NCI-H128 (cell line): ENCODE data around the gene SLC16A9.

Experiments
- DNase-seq: peaks from one replicate; lab custom pipeline; 2025; ENCODE audit not compliant: unreplicated experiment; lab: John Stamatoyannopoulos, UW

The SLC16A9 gene

DNA sequence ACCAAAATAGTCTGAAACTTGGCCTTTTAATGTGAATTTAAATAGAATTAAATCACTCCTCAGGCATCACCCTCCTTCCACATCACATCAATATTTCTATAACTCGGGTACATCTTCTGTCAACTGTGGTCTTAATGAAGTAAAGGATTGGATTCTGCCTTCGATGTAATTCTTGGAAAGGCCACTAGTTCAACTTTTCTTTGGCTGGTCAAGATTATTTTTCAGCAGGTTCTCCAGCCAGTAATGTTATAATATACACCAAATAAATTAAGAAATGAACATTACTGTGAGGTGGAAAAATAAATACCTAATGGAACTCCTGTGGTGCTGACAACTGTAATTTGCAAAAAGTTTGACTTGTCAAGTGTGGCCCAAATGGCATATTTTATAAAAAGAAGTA lies 9.7 kb upstream of the SLC16A9 start:
- DNase-seq = no peak

DNA sequence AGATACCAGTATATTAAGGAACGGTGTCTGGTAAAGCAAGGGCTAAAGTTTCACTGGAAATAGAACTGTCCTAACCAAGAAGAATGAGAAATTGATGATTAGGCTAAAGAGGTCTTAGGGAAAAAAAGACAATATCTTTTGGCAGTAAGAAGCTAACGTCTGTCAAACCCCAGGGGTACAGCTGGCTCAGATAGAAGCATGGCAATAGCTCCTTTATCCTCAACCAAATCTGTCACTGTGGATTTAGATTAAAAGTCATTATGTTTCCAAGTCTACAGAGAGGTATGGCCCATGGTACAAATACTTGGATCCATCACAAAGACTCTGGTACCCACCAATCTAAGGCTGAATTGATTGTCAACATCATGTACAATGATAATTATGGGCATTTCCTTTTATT lies 8.6 kb upstream of the SLC16A9 start:
- DNase-seq = no peak

DNA sequence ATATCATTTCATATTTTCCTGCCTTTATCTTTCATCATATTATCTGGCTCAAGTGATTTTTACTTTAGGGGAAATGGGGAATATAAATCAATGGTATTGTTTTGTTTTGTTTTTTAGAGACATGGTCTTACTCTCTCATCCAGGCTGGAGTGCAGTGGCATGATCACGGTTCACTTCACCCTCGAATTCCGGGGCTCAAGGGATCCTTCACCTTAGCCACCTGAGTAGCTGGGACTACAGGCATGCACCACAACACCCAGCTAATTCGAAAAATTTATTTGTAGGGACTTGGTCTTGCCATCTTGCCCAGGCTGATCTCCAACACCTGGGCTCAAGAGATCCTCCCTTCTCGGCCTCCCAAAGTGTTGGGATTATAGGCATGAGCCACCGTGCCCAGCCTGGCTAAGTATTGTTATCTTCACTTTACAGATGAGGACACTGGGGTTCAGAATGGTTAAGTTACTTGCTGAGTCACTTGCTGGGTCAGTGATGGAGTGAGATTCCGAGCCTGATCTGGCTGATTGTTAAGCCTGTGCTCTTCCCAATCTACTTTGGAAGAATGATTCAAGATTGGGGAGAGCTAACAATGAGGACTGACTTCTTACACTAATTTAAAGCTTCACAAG lies 3.7 kb upstream of the SLC16A9 start:
- DNase-seq = no peak

DNA sequence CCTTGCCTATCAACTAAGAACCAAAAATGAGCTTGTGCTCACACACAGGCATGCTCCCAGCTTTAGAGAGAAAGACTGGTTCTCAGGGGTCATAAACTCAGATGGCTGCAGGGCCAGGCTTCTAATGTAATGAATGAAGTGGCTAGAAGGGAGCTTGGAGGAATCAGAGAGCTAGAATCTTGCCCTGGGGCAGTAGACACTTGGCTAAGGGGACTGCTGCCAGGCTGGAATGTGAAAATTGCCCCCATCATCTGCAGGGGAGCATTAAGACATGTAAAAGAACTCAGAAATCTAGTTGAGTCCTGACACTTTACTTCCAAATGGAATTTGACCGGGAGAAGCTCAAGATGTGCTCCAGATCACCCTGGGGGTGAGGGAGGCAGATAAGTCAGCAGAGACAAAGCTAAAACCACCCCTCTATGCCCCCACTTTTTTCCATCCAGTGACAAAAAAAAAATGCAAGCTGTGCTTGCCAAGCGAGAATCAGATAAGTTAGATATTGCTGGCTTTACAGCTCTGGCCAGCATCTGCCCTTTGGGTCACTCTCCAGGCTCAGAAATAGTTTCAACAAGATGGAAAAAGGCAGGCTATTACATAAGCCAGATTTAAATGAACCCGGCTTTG lies 2.3 kb upstream of the SLC16A9 start:
- DNase-seq = no peak

DNA sequence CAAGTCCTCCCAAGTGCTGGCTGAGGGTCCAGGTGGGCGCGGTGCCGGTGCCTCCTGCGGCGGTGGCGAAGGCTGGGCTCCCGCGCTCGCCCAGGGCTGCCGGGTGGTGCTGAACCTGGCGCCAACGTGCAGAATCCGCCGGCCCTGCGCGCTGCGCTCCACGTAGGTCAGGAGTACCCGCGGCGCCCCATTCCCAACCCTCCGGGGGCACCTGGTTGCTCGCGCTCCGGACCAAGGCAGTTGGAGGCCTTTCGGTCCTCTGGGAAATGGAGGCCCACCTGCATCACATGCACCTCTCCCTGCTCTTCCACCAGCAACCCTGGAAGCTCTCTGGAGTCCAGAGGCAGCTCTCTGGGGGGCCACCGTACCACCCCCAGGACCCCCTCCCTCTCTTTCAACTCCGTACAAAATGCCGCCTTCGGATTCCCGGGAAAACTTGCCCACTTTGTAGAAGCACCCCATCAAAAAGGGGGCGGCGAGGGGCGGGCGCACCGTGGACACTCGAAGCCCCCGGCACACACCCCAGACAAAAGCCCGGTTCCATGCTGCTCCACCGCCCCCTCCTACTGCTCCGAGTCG lies 745 bp downstream of the SLC16A9 start:
- DNase-seq = no peak

DNA sequence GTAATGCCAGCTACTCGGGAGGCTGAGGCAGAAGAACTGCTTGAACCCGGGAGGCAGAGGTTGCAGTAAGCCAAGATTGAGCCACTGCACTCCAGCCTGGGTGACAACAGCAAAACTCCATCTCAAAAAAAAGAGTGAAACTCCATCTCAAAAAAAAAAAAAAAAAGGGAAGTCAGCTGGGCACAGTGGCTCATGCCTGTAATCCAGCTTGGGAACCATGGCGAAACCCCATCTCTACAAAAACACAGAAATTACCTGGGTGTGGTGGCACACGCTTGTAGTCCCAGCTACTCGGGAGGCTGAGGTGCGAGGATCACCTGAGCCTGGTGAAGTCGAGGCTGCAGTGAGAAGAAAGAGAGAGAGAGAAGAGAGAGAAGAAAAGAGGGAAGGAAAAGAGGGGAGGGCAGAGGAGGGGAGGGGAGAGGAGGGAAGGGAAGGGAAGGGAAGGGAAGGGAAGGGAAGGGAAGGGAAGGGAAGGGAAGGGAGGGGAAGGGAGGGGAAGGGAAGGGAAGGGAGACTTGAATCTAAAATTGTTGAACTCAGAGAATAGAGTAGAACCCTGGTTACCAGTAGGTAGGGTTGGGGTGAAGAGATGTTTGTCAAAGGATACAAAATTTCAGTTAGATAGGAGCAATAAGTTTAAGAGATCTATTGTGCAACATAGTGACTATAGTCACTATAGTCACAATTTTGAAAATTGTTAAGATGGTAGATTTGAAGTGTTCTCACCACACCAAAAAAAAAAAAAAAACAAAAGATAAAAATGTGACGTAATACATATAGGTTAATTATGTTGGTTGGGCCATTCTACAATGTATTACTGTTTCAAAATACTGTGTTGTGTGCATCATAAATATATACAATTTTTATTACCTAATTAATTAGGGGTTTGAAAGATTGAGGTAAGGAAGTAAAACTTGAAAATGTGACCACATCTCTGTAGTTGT lies 2.5 kb downstream of the SLC16A9 start:
- DNase-seq = no peak

DNA sequence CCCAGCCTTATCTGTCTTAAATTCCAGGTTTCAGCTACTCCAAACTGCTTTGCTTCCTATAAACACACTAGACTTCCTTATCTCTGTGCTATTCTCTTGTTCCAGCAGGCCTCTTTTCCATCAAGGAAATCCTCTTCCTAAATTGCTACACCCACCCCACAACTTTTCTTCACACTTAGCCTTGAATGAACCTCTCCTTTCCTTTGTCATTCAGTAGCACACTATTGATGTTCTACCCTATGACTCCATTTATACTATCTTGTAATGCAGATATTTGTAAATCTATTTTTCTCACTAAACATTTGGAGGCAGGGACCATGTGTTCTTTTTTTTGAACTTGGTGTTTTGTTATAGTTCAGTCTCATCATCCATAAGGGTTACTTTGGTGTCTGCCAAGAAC lies 3.7 kb downstream of the SLC16A9 start:
- no peak for DNase-seq

DNA sequence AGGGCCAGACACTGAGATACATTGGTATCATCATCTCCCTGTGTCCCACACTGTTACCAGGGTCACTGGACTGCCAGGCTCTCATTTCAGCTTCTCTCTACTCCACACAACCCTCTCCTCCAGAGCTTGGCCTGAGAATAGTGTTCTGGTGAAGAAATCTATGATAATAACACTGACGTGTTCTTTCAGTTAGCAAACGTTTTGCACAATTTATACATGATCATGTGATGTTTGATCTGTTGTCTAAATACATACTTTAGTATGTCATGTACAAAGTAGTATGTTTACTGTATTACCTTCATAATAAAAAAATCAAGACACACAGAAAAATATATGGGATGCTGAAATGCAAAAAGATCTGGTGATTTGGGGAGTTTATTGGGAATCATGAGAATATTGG lies 5.0 kb downstream of the SLC16A9 start:
- DNase-seq = no peak

DNA sequence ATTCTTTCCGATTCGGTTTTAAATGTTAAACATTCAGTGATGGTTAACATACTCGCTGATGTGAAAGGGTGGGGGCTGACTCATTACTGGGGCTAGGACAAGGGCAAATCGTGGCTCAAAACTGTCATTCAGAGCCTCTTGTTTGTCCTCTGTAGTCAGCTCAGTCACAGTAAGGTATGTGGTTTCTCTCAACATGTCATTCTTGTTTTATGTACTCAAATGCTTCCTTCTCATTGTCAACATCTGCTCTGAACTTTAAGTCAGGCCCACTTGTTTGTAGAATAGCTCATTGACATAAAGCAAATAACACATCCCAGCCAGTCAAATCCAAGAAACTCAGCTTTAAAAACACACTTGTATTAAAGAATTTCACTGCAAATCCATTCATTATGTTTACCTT lies 7.3 kb downstream of the SLC16A9 start:
- DNase-seq = no peak

DNA sequence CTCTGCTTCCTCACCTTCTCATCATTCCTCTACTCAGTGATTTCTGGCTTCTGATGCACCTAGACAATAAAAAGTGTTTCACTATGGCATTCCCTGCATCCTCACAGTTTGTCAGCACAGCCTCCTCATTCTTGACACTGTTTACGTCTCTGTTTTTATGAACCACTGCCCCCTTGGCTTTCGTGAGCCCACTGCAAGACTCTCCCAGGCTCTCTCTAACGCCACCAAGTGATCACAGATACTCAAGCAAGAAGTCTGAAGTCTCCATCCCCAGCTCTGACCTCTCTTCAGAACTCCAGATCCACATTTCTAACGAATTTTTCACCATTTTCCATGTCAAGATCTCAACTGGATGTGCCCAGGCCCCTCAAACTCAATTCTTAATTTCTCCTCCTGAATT lies 8.9 kb downstream of the SLC16A9 start:
- no peak for DNase-seq

DNA sequence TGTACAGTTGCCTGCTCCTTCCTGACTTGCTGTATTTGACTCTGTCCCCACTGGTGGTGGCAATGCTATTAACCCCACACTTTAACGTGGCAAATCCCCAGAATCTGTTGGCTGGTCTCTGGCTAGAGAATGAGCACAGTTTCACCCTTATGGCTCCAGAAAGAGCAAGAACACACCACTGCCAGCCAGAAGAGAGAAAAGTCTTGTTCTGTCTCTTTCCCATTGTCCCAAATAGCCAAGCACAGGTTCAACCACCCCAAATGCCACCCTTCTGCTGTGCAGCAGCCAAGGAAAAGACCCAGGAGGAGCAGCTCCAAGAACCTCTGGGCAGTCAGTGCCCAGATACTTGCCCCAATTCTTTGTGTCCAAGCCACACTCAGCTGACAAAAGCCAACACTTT lies 11.3 kb downstream of the SLC16A9 start:
- no peak for DNase-seq

DNA sequence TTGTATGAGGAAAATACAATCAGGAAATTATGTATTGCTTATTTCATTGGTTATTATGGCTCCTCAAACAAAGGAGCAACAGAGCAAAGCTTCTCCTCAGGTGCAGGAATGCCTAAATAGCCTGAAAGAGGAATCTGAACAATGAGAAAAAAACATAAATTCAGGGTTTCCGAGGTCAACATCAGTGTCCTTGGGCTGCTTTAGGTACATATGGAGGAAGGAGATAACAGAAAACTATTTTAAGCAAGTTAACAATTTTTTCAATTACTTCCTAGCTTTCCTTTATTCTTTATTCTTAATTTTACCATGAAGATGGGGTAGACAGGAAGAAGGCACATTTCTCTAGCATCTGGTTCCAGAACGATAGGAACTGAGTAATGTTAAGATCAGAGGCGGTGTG lies 14.0 kb downstream of the SLC16A9 start:
- no peak for DNase-seq

DNA sequence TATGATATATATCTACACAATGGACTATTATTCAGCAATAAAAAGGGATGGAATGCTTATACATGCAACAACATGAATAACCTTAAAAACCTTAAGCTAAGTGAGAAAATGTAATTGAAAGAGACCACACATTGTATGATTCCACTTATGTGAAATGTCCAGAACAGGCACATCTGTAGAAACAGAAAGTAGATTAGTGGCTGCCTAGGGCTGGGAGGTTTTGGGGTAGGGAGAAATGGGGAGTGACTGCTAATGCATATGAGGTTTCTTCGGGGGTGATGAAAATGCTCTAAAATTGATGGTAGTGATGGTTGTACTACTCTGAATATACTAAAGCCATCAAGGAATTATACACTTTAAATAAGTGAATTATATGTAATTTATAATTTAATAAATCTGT lies 14.7 kb downstream of the SLC16A9 start:
- DNase-seq = no peak

DNA sequence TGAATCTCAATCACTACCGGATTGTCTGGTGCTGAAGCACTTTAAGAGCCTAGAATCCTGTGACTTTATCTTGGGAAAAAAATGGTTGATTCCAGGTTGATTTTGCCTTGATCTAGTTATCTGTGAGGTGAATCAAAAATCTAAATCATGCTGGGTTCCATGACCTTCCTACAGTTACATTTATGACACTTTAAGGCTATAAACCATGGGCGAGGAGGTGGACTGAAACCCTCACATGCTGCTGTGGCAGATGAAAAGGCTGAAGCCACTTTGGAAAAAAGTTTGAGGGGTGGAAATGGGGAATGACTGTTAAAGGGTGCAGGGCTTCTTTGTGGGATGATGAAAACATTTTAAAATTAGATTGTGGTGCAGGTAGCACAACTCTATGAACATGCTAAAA lies 17.5 kb downstream of the SLC16A9 start:
- no peak for DNase-seq

DNA sequence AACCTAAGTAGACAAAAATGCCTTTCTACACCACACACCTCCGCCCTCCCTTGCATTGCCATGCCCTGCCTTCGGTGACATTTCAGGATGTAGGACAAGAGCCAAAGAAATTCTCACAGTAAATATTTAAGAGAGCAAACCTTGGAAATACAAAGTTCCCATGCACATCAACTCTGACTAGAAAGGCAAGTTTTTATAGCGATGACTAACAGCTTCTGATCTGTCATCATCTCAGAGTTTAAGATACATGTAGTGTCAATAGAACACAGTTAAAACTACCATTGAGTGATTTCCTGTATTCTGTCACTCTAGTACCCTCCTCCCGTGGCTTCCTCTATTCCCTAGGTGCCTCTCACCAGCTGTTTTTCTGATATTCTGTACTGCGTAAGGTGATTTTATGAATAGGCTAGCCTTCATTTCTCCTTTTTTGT lies 20.7 kb downstream of the SLC16A9 start:
- DNase-seq = no peak

DNA sequence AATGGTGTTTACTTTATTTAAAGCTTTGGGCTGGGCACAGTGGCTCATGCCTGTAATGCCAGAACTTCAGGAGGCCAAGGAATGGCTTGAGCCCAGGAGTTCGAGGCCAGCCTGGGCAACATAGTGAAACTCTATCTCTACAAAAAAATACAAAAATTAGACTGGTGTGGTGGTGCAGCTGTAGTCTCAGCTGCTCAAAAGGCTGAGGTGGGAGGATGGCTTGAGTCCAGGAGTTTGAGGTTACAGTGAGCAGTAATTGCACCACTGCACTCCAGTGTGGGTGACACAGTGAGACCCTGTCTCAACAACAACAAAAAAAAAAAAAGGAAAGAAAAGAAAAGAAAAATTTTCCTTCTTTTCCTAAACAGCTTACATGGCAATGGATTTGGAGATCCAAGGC lies 22.0 kb downstream of the SLC16A9 start:
- no peak for DNase-seq

DNA sequence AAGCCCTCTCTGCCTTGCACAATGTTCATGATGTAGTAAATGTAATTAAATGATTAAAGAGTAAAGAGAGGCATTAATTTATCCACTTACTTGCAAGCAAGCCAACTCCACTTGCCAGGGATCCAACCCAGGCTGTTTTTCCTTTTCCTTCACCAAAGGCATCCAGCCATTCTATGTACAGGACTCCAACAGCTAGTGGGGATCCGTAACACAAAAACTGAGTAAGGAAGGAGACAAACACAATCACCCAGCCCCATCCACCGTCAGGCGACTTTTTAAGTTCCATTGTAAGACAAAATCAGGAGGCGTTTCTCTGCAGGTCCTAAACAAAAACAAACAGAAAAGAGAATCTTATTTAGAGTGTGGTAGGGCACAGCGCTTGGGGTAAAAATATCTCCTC lies 25.6 kb downstream of the SLC16A9 start:
- no peak for DNase-seq

DNA sequence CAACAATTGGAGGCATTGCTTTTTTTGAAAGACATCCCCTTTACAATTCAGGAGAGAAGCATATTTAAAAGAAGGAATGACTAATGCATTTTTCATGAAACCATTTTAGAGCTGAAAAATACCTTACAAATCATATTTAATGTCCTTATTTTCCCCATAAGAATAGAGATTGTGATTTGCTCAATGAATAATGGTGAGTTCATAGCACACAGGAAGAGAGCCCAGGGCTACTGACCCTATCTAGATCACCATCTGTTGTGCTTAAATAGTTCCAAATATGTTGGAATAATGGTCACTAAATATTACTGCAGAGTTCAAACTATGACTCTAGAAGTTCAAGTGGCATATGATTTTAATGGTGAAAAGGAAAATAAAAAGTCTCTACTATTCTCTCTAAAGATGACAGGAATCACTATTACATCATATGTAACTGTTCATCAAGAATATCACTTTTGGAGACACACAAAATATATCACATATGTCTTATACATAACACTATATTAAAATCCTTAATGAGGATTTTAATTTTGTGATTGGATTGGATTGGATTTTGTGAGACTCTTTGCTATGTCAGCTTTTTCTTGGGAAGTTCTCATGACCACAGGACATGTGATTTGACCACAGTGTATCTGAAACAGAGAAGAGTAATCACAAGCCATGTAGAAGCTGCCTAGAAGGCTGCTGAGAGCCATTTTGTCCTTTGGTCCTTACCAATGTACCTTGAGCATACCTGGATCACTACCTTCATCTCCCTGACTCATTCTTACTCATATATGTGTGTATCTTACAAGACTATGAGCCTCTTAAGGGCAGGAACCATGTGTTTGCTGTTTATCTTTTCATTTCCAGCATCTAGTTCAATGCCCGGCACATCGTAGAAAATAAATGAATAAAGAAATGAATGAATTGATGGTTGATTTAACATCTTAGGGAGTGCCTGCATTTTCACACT lies 26.4 kb downstream of the SLC16A9 start:
- DNase-seq = no peak

DNA sequence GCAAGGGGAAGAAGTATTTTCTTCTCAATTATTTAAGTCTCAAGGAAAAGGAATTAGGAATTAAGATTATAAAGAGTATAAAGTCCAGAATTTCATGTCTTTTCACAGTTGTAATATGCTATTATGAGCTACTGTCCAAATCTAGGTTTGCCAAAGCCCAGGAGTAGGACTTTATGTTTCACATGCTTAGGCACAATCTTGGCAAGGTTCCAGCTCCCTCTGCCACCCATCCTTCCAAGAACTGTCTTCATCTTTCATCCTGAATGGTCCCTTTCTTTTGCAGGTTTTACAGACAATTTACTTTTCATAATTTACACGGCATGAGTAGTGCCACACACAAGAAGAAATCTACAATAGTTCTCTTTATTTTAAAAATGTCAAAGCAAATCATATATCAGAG lies 29.5 kb downstream of the SLC16A9 start:
- DNase-seq = no peak

DNA sequence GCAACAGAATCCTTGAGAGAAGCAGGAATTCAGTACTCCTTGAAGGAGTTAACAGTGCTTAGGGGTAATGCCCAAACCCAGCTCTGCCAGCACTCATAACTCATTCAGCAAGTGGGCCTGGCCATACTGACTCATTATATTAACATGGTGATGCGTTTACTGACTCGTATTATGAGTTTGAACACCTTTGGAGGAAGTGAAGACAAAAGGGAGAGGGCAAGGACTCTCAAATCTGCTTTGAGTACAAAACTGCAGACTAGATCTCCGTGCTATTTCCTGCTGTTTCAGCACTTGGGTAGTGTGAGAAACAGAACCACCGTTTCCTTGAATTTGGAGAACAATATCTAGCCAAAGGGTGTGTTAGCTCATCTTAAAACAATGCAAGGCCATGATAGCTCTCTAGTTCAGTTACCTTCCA lies 30.8 kb downstream of the SLC16A9 start:
- DNase-seq = no peak
